GM10847 (cell line): ENCODE measurements around the gene THSD4.

Experiments used
- POLR2A ChIP-seq: IDR thresholded peaks from 2 replicates; pipeline ENCODE4 v1.6.1; 2011; ENCODE audit not compliant: insufficient read length; ENCODE audit errors: extremely low read depth

Gene THSD4

GRCh38 chr15:71768184-71768583, 652.9 kb downstream of the THSD4 start:
- no peak for TF ChIP-seq POLR2A

DNA sequence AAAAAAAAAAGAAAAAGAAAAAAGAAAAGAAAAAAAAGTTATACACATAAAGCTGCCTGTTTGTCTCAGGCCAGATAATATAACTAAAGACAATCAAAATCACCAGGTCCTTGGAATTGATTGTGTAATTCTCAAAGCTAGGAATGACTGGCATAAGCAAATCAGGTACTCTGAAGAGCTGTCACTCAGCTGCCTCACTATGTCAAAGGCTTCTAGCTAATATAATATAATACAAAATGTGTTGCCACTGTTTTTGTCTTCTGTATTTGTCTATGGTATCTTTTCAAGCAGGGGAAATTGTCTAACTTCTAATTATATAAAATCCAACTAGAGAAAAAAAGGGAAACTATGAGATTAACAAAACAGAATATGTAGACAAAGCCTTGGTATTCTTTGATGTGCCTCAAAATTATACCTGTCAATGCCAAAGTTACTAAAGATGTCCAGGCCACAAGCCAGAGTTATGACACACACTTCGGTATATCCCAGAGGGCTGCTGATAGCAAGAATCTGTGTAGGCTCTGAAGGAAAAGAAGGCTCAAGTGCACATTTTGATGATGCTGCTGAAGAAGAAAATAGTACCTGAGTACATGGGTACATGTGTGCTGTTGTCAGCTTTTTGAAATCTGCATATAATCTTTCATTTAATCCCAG, 658.1 kb downstream of the THSD4 start:
- no peak for TF ChIP-seq POLR2A

DNA sequence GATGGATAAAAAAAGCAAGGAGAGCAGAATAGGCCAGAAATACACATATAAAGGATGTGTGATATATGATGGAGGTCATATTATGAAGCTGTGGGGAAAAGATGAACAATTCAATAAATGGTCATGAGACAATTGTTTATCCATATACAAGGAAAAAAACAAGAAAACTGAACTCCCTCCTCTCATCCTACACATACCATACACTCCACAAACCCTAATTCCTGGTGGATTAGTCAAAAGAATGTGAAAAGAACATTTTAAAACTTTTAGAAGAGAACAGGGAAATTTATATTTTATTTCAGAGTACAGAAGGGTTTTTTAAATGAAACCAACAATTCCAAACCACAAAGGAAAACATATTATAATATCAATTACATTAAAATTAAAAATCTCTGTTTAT, 660.6 kb downstream of the THSD4 start:
- no peak for TF ChIP-seq POLR2A

DNA sequence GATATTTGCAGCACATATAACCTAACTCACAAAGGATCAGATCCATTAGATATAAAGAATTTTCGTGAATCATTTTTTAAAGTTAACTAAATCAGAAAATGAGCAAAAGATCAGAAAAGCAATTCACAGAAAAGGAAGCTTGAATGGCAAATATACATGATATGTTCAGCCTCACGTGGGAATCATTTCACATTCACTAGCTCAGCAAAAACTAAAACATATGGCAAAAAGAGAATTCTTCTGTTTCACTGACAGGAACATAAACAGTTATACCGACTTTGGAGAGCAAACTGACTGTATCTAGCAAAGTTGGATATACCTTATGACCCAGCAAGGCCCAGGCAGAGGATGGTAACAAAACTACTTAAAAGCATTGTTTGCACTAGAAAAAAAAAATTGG, 661.0 kb downstream of the THSD4 start:
- no peak for TF ChIP-seq POLR2A

GRCh38 chr15:71777216-71777943, 662.1 kb downstream of the THSD4 start:
- TF ChIP-seq POLR2A: no peak

- no peak for TF ChIP-seq POLR2A
Observed at GRCh38 chr15:71779073-71779797, 664.0 kb downstream of the THSD4 start.

DNA sequence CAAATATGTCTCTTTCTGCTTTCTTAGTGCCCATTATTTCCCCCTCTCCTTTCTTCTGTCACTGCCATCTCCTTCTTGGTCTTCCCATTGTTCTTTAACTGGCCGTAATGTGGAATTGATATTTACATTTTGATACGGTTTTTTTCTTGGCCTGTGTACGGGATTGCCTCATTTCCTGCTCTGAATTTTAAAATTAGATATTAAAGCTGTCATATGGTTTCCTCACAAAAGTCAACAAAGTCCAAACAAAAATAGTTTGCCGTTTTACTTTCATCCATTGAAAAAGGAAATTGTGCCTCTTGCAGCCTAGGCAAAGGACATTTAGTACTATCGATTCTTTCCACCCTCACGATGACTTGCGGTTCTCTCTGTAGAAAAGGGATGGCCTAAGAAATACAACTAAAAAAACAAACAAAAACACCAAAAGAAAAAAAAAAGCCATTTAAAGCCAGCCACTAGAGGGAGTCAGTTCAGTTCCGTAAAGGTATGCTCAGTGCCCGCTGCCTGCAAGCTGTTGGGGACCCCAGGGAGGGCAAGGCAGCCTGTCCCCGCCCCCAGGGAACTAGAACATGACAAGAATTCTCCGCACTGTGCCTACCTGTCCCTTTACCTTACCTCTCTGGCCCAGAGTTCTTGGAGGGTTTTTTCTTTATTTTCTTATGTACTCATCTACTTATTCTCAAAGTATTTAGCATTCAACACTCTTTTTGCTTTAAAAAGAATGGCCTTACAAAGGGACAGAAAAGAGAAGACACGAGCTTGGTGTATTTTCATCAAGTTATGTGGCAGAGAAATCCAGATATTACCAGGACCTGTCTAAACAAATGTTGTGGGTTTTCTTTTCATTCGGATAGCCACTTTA, 665.1 kb downstream of the THSD4 start:
- TF ChIP-seq POLR2A: no peak

DNA sequence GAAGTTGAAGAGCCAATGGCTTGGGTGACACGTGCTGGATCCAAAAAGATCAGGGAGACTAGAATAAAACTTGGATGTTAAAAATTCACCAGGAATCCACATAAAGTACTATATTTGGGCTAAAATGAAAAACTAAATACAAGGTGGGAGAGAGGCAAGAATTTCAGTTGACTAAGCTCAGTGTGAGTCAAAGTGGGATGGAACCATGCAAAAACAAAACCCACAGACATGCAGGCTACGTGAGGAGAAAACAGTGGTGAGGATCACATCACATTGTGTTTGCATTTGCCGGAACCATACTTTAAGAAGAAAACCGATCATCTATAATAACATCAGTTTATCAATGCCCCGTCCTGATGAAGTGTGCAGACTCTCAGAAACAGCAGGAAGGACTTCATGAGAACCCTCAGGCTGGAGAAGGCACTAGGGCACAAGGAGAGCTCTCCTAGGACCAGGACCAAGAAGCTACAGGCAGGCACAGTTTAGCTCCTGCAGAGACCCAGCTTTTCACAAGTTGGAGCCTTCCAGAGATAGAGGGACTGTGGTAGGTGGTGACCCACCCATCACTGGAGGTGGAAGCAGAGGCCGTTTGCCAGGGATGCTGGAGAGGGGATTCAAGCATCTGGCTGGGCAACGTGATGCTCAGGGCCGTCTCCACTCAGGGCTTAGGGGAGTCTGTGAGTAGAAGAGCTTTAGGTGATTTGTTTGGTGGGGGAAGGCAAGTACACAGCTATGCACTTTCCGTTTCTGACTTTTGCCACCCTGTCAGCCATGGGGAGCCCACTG, 666.1 kb downstream of the THSD4 start:
- no peak for TF ChIP-seq POLR2A

DNA sequence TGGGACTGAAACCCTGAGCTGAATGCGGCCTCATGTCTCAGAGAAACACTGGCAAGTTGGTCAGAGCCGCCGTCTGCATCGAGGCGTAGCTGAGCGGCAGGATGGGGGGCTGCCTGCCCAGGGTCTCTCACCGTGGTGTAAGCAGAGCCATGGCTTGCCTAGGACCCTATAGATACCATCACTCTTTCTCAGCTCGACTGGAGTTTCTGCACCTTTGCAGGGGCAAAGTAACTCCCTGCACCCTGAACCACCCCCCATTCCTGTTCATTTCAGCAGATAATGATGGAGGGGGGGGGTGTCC, 666.6 kb downstream of the THSD4 start:
- no peak for TF ChIP-seq POLR2A

DNA sequence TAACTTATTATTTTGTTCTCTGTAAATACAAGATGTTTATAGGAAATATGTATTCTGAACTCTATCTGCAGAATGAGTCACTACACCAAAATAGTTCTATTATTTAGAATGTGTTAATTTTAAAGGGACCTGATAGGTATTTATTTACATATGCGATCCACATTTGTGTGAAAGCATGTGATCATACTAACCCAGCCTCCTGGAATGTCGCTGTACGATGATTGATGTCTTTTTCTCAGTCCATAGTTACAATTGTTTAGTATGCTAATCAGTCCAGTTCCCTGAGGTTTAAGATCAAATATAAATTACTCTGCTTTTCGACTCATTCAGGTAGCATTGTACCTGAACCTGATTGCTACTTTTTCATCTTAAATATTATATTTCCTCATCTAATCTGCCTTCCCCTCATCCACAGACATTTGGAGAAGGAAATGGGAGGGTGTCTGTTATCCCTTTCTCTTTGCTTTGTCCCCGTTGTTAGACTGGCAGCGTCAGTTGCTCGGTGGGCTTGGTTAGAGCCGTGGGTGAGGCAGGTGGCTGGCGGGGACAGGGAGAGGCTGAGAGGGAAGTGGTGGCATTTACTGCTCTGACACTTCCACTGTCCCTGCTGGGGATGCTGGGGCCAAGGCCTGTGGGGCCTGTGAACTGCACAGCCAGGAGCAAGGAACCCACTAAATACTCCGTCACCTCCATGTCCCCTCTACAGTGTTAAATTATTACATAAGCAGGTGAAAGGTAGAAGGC, 667.3 kb downstream of the THSD4 start:
- no peak for TF ChIP-seq POLR2A

DNA sequence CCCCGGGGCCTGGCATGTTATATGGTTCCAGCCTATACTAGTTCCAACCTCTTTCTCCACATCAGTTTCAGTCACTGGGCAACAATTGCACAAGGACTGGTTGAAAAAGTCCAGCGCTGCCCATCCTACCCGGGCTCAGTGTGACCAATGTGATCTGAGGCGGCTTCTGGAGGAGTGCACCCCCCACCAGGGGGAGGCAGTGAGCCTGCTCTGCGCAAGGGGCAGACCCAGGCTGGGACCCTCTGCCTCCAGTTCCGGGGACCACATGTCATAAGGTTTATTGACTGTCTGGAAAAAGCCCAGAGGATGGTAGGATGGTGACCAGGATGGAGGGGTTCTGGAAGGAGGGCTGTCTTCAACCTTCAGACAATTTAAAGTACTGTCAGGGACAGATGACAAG, 669.4 kb downstream of the THSD4 start:
- no peak for TF ChIP-seq POLR2A

- no peak for TF ChIP-seq POLR2A
Observed at GRCh38 chr15:71785996-71786395, 670.7 kb downstream of the THSD4 start.

GRCh38 chr15:71786673-71787072, 671.4 kb downstream of the THSD4 start:
- no peak for TF ChIP-seq POLR2A
